ENCODE data around the gene HOXC6.

Gene HOXC6

GRCh38 chr12:54012631-54013409 is 15.4 kb upstream of the HOXC6 start:
- DNase-seq (ENCODE audit: insufficient read length, low spot score) (no peak), FAIRE-seq (no peak)
- TF ChIP-seq POLR2AphosphoS5 (IDR thresholded peaks at IDR 0.05; ENCODE audit: low read depth, low read length) (no peak), POLR2A (IDR thresholded peaks at IDR 0.05; ENCODE audit: low read depth, low read length) (no peak), TAF1 (IDR thresholded peaks at IDR 0.05; ENCODE audit: low read depth, low read length) (no peak), POU2F2 (IDR thresholded peaks at IDR 0.05; ENCODE audit: low read depth, low read length) (no peak), SPI1 (IDR thresholded peaks at IDR 0.05; ENCODE audit: low read depth, low read length) (no peak)

- no peak for FAIRE-seq
- TF ChIP-seq PAX5 (IDR thresholded peaks at IDR 0.05; ENCODE audit: insufficient read depth, low read length, severe bottlenecking): no peak
- no peak for TF ChIP-seq POLR2AphosphoS5 (IDR thresholded peaks at IDR 0.05; ENCODE audit: low read depth, low read length)
- no peak for TF ChIP-seq POU2F2 (IDR thresholded peaks at IDR 0.05; ENCODE audit: low read depth, low read length)
- TF ChIP-seq TAF1 (IDR thresholded peaks at IDR 0.05; ENCODE audit: low read depth, low read length): no peak
These were observed 13.7 kb upstream of the HOXC6 start for GRCh38 chr12:54014377-54015017.

GRCh38 chr12:54015018-54015931 is 13.0 kb upstream of the HOXC6 start:
- TF ChIP-seq POLR2A (IDR thresholded peaks at IDR 0.05; ENCODE audit: low read depth, low read length) (no peak), POLR2AphosphoS5 (IDR thresholded peaks at IDR 0.05; ENCODE audit: low read depth, low read length) (no peak), SPI1 (IDR thresholded peaks at IDR 0.05; ENCODE audit: low read depth, low read length) (no peak), TAF1 (IDR thresholded peaks at IDR 0.05; ENCODE audit: low read depth, low read length) (no peak), POU2F2 (IDR thresholded peaks at IDR 0.05; ENCODE audit: low read depth, low read length) (no peak), PAX5 (IDR thresholded peaks at IDR 0.05; ENCODE audit: insufficient read depth, low read length, severe bottlenecking) (no peak)
- FAIRE-seq (no peak), DNase-seq (ENCODE audit: insufficient read length, low spot score) (no peak)

More at GRCh38 chr12:54014377-54015017, 13.7 kb upstream of the HOXC6 start:
- DNase-seq (ENCODE audit: insufficient read length, low spot score): no peak

GRCh38 chr12:54016051-54016450 is 12.2 kb upstream of the HOXC6 start:
- FAIRE-seq (no peak), DNase-seq (ENCODE audit: insufficient read length, low spot score) (no peak)
- TF ChIP-seq PAX5 (IDR thresholded peaks at IDR 0.05; ENCODE audit: insufficient read depth, low read length, severe bottlenecking): no peak
- no peak for TF ChIP-seq POLR2A (IDR thresholded peaks at IDR 0.05; ENCODE audit: low read depth, low read length)
- no peak for TF ChIP-seq POLR2AphosphoS5 (IDR thresholded peaks at IDR 0.05; ENCODE audit: low read depth, low read length)
- no peak for TF ChIP-seq POU2F2 (IDR thresholded peaks at IDR 0.05; ENCODE audit: low read depth, low read length)
- TF ChIP-seq TAF1 (IDR thresholded peaks at IDR 0.05; ENCODE audit: low read depth, low read length): no peak
- no peak for TF ChIP-seq SPI1 (IDR thresholded peaks at IDR 0.05; ENCODE audit: low read depth, low read length)

- TF ChIP-seq POLR2AphosphoS5 (IDR thresholded peaks at IDR 0.05; ENCODE audit: low read depth, low read length) (no peak), TAF1 (IDR thresholded peaks at IDR 0.05; ENCODE audit: low read depth, low read length) (no peak), POLR2A (IDR thresholded peaks at IDR 0.05; ENCODE audit: low read depth, low read length) (no peak)
- DNase-seq (ENCODE audit: insufficient read length, low spot score): no peak
- FAIRE-seq: no peak
These were observed 11.7 kb upstream of the HOXC6 start for GRCh38 chr12:54016478-54016964.

- peak; percentile 31 for FAIRE-seq
- TF ChIP-seq PAX5 (IDR thresholded peaks at IDR 0.05; ENCODE audit: insufficient read depth, low read length, severe bottlenecking) (no peak), POU2F2 (IDR thresholded peaks at IDR 0.05; ENCODE audit: low read depth, low read length) (no peak), SPI1 (IDR thresholded peaks at IDR 0.05; ENCODE audit: low read depth, low read length) (no peak), POLR2A (IDR thresholded peaks at IDR 0.05; ENCODE audit: low read depth, low read length) (no peak), POLR2AphosphoS5 (IDR thresholded peaks at IDR 0.05; ENCODE audit: low read depth, low read length) (no peak), TAF1 (IDR thresholded peaks at IDR 0.05; ENCODE audit: low read depth, low read length) (no peak)
These were observed 11.0 kb upstream of the HOXC6 start for GRCh38 chr12:54017027-54017788.

GRCh38 chr12:54017878-54018467 is 10.3 kb upstream of the HOXC6 start:
- peak; percentile 95 for DNase-seq (ENCODE audit: insufficient read length, low spot score)
- TF ChIP-seq POU2F2 (IDR thresholded peaks at IDR 0.05; ENCODE audit: low read depth, low read length): no peak
- TF ChIP-seq POLR2A (IDR thresholded peaks at IDR 0.05; ENCODE audit: low read depth, low read length): 0 out of 2 replicates have a peak, but pooled peaks have one; percentile 28
- peak; percentile 92 for TF ChIP-seq PAX5 (IDR thresholded peaks at IDR 0.05; ENCODE audit: insufficient read depth, low read length, severe bottlenecking)
- peak; percentile 38; the same call in 1 of the 2 replicates for TF ChIP-seq TAF1 (IDR thresholded peaks at IDR 0.05; ENCODE audit: low read depth, low read length)
- no peak for TF ChIP-seq POLR2AphosphoS5 (IDR thresholded peaks at IDR 0.05; ENCODE audit: low read depth, low read length)
- no peak for TF ChIP-seq SPI1 (IDR thresholded peaks at IDR 0.05; ENCODE audit: low read depth, low read length)
- peak; percentile 81 for FAIRE-seq

More at GRCh38 chr12:54017027-54017788, 11.0 kb upstream of the HOXC6 start:
- no peak for DNase-seq (ENCODE audit: insufficient read length, low spot score)

GRCh38 chr12:54018468-54018984 is 9.7 kb upstream of the HOXC6 start:
- no peak for FAIRE-seq
- no peak for DNase-seq (ENCODE audit: insufficient read length, low spot score)
- TF ChIP-seq POLR2AphosphoS5 (IDR thresholded peaks at IDR 0.05; ENCODE audit: low read depth, low read length) (no peak), TAF1 (IDR thresholded peaks at IDR 0.05; ENCODE audit: low read depth, low read length) (no peak), POU2F2 (IDR thresholded peaks at IDR 0.05; ENCODE audit: low read depth, low read length) (no peak), POLR2A (IDR thresholded peaks at IDR 0.05; ENCODE audit: low read depth, low read length) (no peak), SPI1 (IDR thresholded peaks at IDR 0.05; ENCODE audit: low read depth, low read length) (no peak), PAX5 (IDR thresholded peaks at IDR 0.05; ENCODE audit: insufficient read depth, low read length, severe bottlenecking) (no peak)

All from GM12891 (cell line).